DND-41 (cell line): ENCODE measurements around the gene APOL3.

Experiments used
- EZH2 ChIP-seq: IDR thresholded peaks from 3 replicates; pipeline ENCODE4 v1.6.1; 2012; ENCODE audit warnings: borderline replicate concordance, low read depth, mild to moderate bottlenecking, moderate library complexity, low read length, inconsistent platforms; ENCODE audit not compliant: severe bottlenecking
- TF ChIP-seq, protein P1 (sequence below): IDR thresholded peaks from 2 replicates; pipeline ENCODE4 v1.5.1; 2012; ENCODE audit warnings: borderline replicate concordance, low read length, moderate library complexity, mild to moderate bottlenecking; ENCODE audit not compliant: poor library complexity, severe bottlenecking; ENCODE audit errors: extremely low read depth

DNA sequence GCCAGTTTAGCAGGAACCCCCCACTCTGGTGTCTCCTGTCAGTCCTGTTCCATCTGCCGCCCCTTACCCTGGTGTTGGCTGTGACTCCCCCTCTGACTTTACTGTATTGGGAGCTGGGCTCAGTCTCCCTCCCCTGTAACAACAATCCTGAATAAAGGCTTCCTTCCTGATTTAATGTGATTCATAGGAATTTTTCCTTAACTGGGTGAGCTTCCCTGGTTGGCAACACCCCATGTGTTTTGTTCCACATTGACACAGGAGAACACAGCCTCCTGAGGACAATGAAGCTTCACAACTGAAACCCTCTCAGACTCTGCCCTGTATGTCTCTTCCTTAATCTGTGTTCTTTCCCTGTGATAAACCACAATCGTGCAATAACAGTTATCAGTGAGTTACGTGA is 32.6 kb upstream of the APOL3 start:
- TF ChIP-seq, protein P1, sequence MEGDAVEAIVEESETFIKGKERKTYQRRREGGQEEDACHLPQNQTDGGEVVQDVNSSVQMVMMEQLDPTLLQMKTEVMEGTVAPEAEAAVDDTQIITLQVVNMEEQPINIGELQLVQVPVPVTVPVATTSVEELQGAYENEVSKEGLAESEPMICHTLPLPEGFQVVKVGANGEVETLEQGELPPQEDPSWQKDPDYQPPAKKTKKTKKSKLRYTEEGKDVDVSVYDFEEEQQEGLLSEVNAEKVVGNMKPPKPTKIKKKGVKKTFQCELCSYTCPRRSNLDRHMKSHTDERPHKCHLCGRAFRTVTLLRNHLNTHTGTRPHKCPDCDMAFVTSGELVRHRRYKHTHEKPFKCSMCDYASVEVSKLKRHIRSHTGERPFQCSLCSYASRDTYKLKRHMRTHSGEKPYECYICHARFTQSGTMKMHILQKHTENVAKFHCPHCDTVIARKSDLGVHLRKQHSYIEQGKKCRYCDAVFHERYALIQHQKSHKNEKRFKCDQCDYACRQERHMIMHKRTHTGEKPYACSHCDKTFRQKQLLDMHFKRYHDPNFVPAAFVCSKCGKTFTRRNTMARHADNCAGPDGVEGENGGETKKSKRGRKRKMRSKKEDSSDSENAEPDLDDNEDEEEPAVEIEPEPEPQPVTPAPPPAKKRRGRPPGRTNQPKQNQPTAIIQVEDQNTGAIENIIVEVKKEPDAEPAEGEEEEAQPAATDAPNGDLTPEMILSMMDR, result no peak
- TF ChIP-seq EZH2, result no peak
